Endothelial cell of umbilical vein (primary cell): ENCODE measurements around the gene KCNK15. TPM values are rescaled to one million over a fixed set of nuclear protein-coding genes. Genes with fewer than 3 reads are reported as not detected.

ENCODE experiments used
- BruUV-seq: library from RNA; stranded (reverse); fragments of 400-500 nt; replicated peaks from 2 replicates; lab custom pipeline; 2021; lab: Mats Ljungman, UMichigan
- CTCF ChIA-PET: fragments of 300-600, 350-600 bp; sonication (Branson Sonifier 250); formaldehyde crosslinking; loops from one replicate; lab custom pipeline; 2021; ENCODE audit warnings: antibody characterized with exemption, inconsistent platforms; lab: Charles Lee
- POLR2A ChIA-PET: fragments of 300-600, 350-600 bp; sonication (Branson Sonifier 250); formaldehyde crosslinking; loops from one replicate; lab custom pipeline; 2021; ENCODE audit warnings: antibody characterized with exemption, inconsistent platforms; lab: Charles Lee
- DNase-seq: peaks from one replicate; pipeline ENCODE4 v3.0.0-alpha.2; 2011; ENCODE audit warnings: low read depth, low spot score
- FAIRE-seq: peaks from 2 replicates; lab custom pipeline; 2011; peaks lifted over from hg19 to GRCh38; lab: Jason Lieb, UNC
- H2AFZ ChIP-seq: 2 replicates; pipeline ENCODE4 v1.6.0; 2012; ENCODE audit warnings: low read depth, low read length, control low read depth, inconsistent platforms
- H3K27ac ChIP-seq: 2 replicates; pipeline ENCODE4 v1.5.1; 2011; ENCODE audit warnings: low read depth, mild to moderate bottlenecking, control low read depth, low read length, moderate library complexity; ENCODE audit not compliant: insufficient read depth
- H3K27me3 ChIP-seq, 2 experiments: 2 replicates each; pipeline versions ENCODE4 v1.6.0 to v1.6.1; 2011; ENCODE audit warnings: low read length in 2 of 2, mixed read lengths in 1 of 2; ENCODE audit not compliant: control insufficient read depth in 2 of 2, insufficient read depth in 2 of 2
- H3K36me3 ChIP-seq, 2 experiments: 2 replicates in 1 of 2; 3 replicates in 1 of 2; pipeline ENCODE4 v1.5.1; 2011; ENCODE audit warnings: low read length in 2 of 2, mild to moderate bottlenecking in 1 of 2, moderate library complexity in 1 of 2; ENCODE audit not compliant: control insufficient read depth in 2 of 2, insufficient read depth in 2 of 2; ENCODE audit errors: extremely low read depth in 1 of 2
- H3K4me1 ChIP-seq: 3 replicates; pipeline ENCODE4 v1.5.1; 2011; ENCODE audit warnings: mild to moderate bottlenecking, low read length; ENCODE audit not compliant: control insufficient read depth, insufficient read depth; ENCODE audit errors: extremely low read depth
- H3K4me2 ChIP-seq: 2 replicates; pipeline ENCODE4 v1.6.1; 2011; ENCODE audit warnings: low read length, control low read depth, mixed read lengths; ENCODE audit not compliant: insufficient read depth
- H3K4me3 ChIP-seq, 3 experiments: fragments of 200-600 bp in 1 of 3; sonication (generic), shearing (Covaris generic) in 1 of 3; replicated peaks in 1 of 3; 2 replicates each; pipeline ENCODE4 v1.5.1; 2011 to 2016; ENCODE audit warnings: control low read depth in 3 of 3, low read length in 3 of 3, mild to moderate bottlenecking in 2 of 3, inconsistent platforms in 1 of 3, low read depth in 1 of 3, moderate library complexity in 1 of 3; ENCODE audit not compliant: insufficient read depth in 1 of 3
- H3K79me2 ChIP-seq: 2 replicates; pipeline ENCODE4 v1.6.0; 2012; ENCODE audit warnings: low read length, inconsistent platforms; ENCODE audit not compliant: control insufficient read depth, insufficient read depth
- H3K9ac ChIP-seq: replicated peaks from 2 replicates; pipeline ENCODE3; 2011; ENCODE audit warnings: low read length, control low read depth; ENCODE audit not compliant: insufficient read depth; ENCODE audit errors: extremely low read depth
- H3K9me1 ChIP-seq: replicated peaks from 3 replicates; pipeline ENCODE4 v1.6.0; 2011; ENCODE audit warnings: mild to moderate bottlenecking, low read length; ENCODE audit not compliant: control insufficient read depth, insufficient read depth; ENCODE audit errors: extremely low read depth
- H3K9me3 ChIP-seq: replicated peaks from 2 replicates; pipeline ENCODE4 v1.5.1; 2012; ENCODE audit warnings: low read length, inconsistent platforms; ENCODE audit not compliant: control insufficient read depth, insufficient read depth
- H4K20me1 ChIP-seq: replicated peaks from 2 replicates; pipeline ENCODE3; 2011; ENCODE audit warnings: mild to moderate bottlenecking, low read length; ENCODE audit not compliant: control insufficient read depth, insufficient read depth; ENCODE audit errors: extremely low read depth
- CTCF ChIP-seq, 2 donors: IDR thresholded peaks; 1 replicate in 1 of 2; 2 replicates in 1 of 2; pipeline ENCODE4 v1.5.1; 2011; ENCODE audit warnings: low read length in 2 of 2, mild to moderate bottlenecking in 2 of 2, moderate library complexity in 2 of 2, control low read depth in 1 of 2, inconsistent platforms in 1 of 2, low read depth in 1 of 2; ENCODE audit not compliant: insufficient read depth in 1 of 2; ENCODE audit errors: extremely low read depth in 1 of 2
- EZH2 ChIP-seq: IDR thresholded peaks from 2 replicates; pipeline ENCODE4 v1.6.1; 2012; ENCODE audit warnings: borderline replicate concordance, low read depth, mild to moderate bottlenecking, moderate library complexity, low read length, inconsistent platforms; ENCODE audit not compliant: severe bottlenecking
- FOS ChIP-seq: IDR thresholded peaks from 2 replicates; pipeline ENCODE4 v1.6.1; 2011; ENCODE audit warnings: mild to moderate bottlenecking, low read length, moderate library complexity, borderline replicate concordance; ENCODE audit not compliant: insufficient read depth
- GATA2 ChIP-seq: IDR thresholded peaks from 2 replicates; pipeline ENCODE4 v1.7.0; 2011; ENCODE audit warnings: low read depth, mild to moderate bottlenecking, moderate library complexity, mixed read lengths, low read length; ENCODE audit not compliant: insufficient read length, insufficient read depth
- JUN ChIP-seq: IDR thresholded peaks from 2 replicates; pipeline ENCODE4 v1.6.1; 2011; ENCODE audit warnings: borderline replicate concordance, low read depth; ENCODE audit not compliant: insufficient read length, insufficient read depth
- MYC ChIP-seq: IDR thresholded peaks from one replicate; pipeline ENCODE4 v1.6.1; 2011; ENCODE audit warnings: mild to moderate bottlenecking, low read depth, low read length
- POLR2A ChIP-seq: IDR thresholded peaks from 2 replicates; pipeline ENCODE4 v1.6.1; 2012; ENCODE audit warnings: low read depth, mild to moderate bottlenecking, control low read depth, low read length
- POLR2AphosphoS5 ChIP-seq: IDR thresholded peaks from 2 replicates; pipeline ENCODE4 v1.6.1; 2012; ENCODE audit warnings: low read depth, mild to moderate bottlenecking, control low read depth, low read length, moderate library complexity; ENCODE audit not compliant: insufficient read depth
- dilution Hi-C: fragments of 300-500 bp; cut with MboI; formaldehyde crosslinking; loops from one replicate; pipeline ENCODE4 v1.15.0; 2019; ENCODE audit warnings: low sequenced_read_pairs; ENCODE audit not compliant: extremely low pct_ligation_motif_present
- intact Hi-C: fragments of 100-400 bp; cut with micrococcal nuclease; formaldehyde crosslinking; loops from one replicate; pipeline ENCODE4 v1.10.0; 2022
- polyA plus RNA-seq, 4 experiments: library from polyadenylated mRNA; depleted of rRNA in 3 of 4; stranded (reverse) in 3 of 4; unstranded in 1 of 4; fragments of >200 nt; gene quantifications; 2 replicates each; pipeline versions ENCODE4 v1.2.1 to v1.2.3, GENCODE V29; 2011 to 2012; ENCODE audit warnings: missing spikeins in 1 of 4
- total RNA-seq: library from RNA; stranded (reverse); gene quantifications from 2 replicates; pipeline ENCODE4 v1.2.3, GENCODE V29; 2021
- TF ChIP-seq, protein P1 (sequence below): IDR thresholded peaks from 2 replicates; pipeline ENCODE4 v1.6.1; 2011; ENCODE audit not compliant: insufficient read depth, insufficient read length

KCNK15 gene
- total and polyA plus RNA-seq, 2 donors (not counting 3 experiments of a cell fraction or from before 2014, with no cell fraction given) = 0.06 TPM; not detected in 1

DNA sequence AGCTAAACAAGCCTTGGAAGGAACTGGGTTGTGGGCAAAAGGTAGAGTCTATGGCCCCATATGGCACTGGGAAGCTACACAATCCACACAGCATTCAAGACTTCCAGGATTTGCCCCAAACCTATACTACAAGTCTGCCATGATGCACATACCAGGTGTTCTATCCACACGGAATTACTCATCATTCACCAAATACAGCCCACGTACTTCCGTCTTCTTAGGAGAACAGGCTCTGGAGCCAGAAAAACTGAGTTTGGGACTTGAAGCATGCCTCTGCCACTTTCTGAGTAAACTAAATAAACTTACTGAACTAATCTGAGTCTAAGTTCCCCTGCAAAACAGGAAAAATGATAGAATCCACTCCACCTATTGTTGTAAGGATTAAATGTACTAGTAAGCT lies 36.1 kb downstream of the KCNK15 start:
- ChIA-PET POLR2A (no interaction called here), CTCF (interaction anchor here (0.6 kb wide), 1 partner anchor 533 kb away, joined by 3 read pairs; no protein-coding TSS in a partner anchor)
- FAIRE-seq (no peak), DNase-seq (no peak)
- Histone ChIP-seq H4K20me1 (no peaks in the 10 kb centered on the region), H3K9me1 (no peaks in the 10 kb centered on the region), H3K9me3 (no peaks in the 10 kb centered on the region), H3K27me3 (peaks cover 0 to 2% of the 10 kb centered on the region in 2 experiments), H2AFZ (no peak overlapping the region), H3K4me2 (no peak overlapping the region), H3K4me3 (no peak overlapping the region), H3K79me2 (no peaks in the 10 kb centered on the region), H3K27ac (no peak overlapping the region), H3K4me1 (no peaks in the 10 kb centered on the region), H3K36me3 (no peaks in the 10 kb centered on the region), H3K9ac (no peak overlapping the region)
- dilution Hi-C loops (no loop called here), intact Hi-C loops (no loop called here)
- no TSS peak for BruUV-seq
- TF ChIP-seq JUN (no peak), GATA2 (no peak), FOS (no peak), POLR2A (no peak), EZH2 (no peak), POLR2AphosphoS5 (no peak), MYC (no peak), CTCF (IDR thresholded peaks at IDR 0.05; ENCODE audit: extremely low read depth in 1 of 2, insufficient read depth in 1 of 2, low read depth in 1 of 2, low read length in 2 of 2) (no peak)
- TF ChIP-seq, protein P1, sequence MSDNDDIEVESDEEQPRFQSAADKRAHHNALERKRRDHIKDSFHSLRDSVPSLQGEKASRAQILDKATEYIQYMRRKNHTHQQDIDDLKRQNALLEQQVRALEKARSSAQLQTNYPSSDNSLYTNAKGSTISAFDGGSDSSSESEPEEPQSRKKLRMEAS = no peak
